Common myeloid progenitor, CD34-positive (primary cell): ENCODE measurements around the gene ISOC1. TPM values are rescaled to one million over a fixed set of nuclear protein-coding genes. Genes with fewer than 3 reads are reported as not detected.

Source experiments
- CTCF ChIA-PET: fragments of 350-600 bp; sonication (Branson Sonifier 250); formaldehyde crosslinking; loops from one replicate; lab custom pipeline; 2021; ENCODE audit warnings: antibody characterized with exemption; lab: Charles Lee
- POLR2A ChIA-PET: fragments of 350-600 bp; sonication (Branson Sonifier 250); formaldehyde crosslinking; loops from one replicate; lab custom pipeline; 2021; ENCODE audit warnings: antibody characterized with exemption; lab: Charles Lee
- DNase-seq, 3 donors: peaks; one replicate each; pipeline versions ENCODE4 v3.0.0 to v3.0.0-alpha.2; 2013
- H3K27ac ChIP-seq, 2 experiments: 1 replicate in 1 of 2; 2 replicates in 1 of 2; pipeline ENCODE4 v1.7.0; 2013; ENCODE audit warnings: inconsistent platforms in 2 of 2, low read length in 2 of 2, mild to moderate bottlenecking in 2 of 2, low read depth in 1 of 2, moderate library complexity in 1 of 2; ENCODE audit not compliant: severe bottlenecking in 2 of 2, insufficient read depth in 1 of 2, poor library complexity in 1 of 2
- H3K27me3 ChIP-seq, 5 experiments: replicated peaks in 2 of 5; 1 replicate in 3 of 5; 2 replicates in 2 of 5; pipeline versions ENCODE4 v1.6.1 to v1.7.0; 2013; ENCODE audit warnings: low read length in 4 of 5, mild to moderate bottlenecking in 2 of 5, moderate library complexity in 2 of 5, inconsistent platforms in 1 of 5; ENCODE audit not compliant: insufficient read depth in 5 of 5, control insufficient read depth in 4 of 5
- H3K36me3 ChIP-seq, 4 experiments: 1 replicate in 2 of 4; 2 replicates in 2 of 4; pipeline versions ENCODE4 v1.6.1 to v1.7.0; 2013; ENCODE audit warnings: low read length in 3 of 4, control low read depth in 1 of 4, mild to moderate bottlenecking in 1 of 4; ENCODE audit not compliant: control insufficient read depth in 4 of 4, insufficient read depth in 4 of 4
- H3K4me1 ChIP-seq, 4 experiments: 1 replicate in 3 of 4; 2 replicates in 1 of 4; pipeline versions ENCODE4 v1.6.1 to v1.7.1; 2013; ENCODE audit warnings: low read length in 3 of 4, mild to moderate bottlenecking in 3 of 4, control low read depth in 1 of 4, inconsistent platforms in 1 of 4, moderate library complexity in 1 of 4; ENCODE audit not compliant: control insufficient read depth in 4 of 4, insufficient read depth in 4 of 4; ENCODE audit errors: control extremely low read depth in 1 of 4
- H3K4me3 ChIP-seq, 7 experiments: 1 replicate in 4 of 7; 2 replicates in 3 of 7; pipeline versions ENCODE4 v1.5.1 to v1.7.0; 2013; ENCODE audit warnings: mild to moderate bottlenecking in 7 of 7, low read length in 6 of 7, moderate library complexity in 6 of 7, inconsistent platforms in 2 of 7, low read depth in 2 of 7, control low read depth in 1 of 7; ENCODE audit not compliant: insufficient read depth in 4 of 7, control insufficient read depth in 1 of 7; ENCODE audit errors: extremely low read depth in 1 of 7
- H3K9me3 ChIP-seq, 5 experiments: 1 replicate in 4 of 5; 2 replicates in 1 of 5; pipeline versions ENCODE4 v1.6.1 to v1.7.1; 2013; ENCODE audit warnings: low read length in 4 of 5, mild to moderate bottlenecking in 2 of 5, inconsistent platforms in 1 of 5, low read depth in 1 of 5, moderate library complexity in 1 of 5; ENCODE audit not compliant: control insufficient read depth in 4 of 5, insufficient read depth in 2 of 5; ENCODE audit errors: control extremely low read depth in 1 of 5
- WGBS: methylation state at CpG from one replicate; pipeline ENCODE4 v1.1.5; 2013; ENCODE audit not compliant: insufficient coverage; 5-methylcytosine and 5-hydroxymethylcytosine counted together
- polyA plus RNA-seq: library from polyadenylated mRNA; unstranded; fragments of 120-200 nt; gene quantifications from one replicate; pipeline ENCODE4 v1.2.1, GENCODE V29; 2013

ISOC1 gene
- 21.5 TPM for polyA plus RNA-seq

- peak; percentile 90 to 95 (median 95) for DNase-seq
- H3K27ac ChIP-seq: peak within 1 kb of the TSS in 1 of 2 experiments; percentile 56
- peaks cover 13 to 40% (median 28%) of the 10 kb centered on the region in 4 experiments for H3K4me1 ChIP-seq
- no peaks in the 10 kb centered on the region for H3K9me3 ChIP-seq
- H3K4me3 ChIP-seq: peak within 1 kb of the TSS; percentile 84 to 97 (median 86)
- ChIA-PET CTCF (interaction anchor here (0.8 to 6.2 kb wide), 12 partner anchors 8 to 189 kb away, joined by 3 to 33 read pairs (median 4); partner anchors contain the start of gene SLC27A6), POLR2A (interaction anchor here (0.6 kb wide), 1 partner anchor 27 kb away, joined by 4 read pairs; no protein-coding TSS in a partner anchor)
- no peaks in the 10 kb centered on the region for H3K27me3 ChIP-seq
- 1% methylated on average over 79 of the region's 87 CpGs for WGBS
- H3K36me3 ChIP-seq: no peaks in the 10 kb centered on the region
Measured at GRCh38 chr5:129094087-129094923, at the start of gene ISOC1. Gene ISOC1, plus strand, starts transcription at chr5:129094749. Its CDS starts 18 bp downstream, at chr5:129094767.

DNA sequence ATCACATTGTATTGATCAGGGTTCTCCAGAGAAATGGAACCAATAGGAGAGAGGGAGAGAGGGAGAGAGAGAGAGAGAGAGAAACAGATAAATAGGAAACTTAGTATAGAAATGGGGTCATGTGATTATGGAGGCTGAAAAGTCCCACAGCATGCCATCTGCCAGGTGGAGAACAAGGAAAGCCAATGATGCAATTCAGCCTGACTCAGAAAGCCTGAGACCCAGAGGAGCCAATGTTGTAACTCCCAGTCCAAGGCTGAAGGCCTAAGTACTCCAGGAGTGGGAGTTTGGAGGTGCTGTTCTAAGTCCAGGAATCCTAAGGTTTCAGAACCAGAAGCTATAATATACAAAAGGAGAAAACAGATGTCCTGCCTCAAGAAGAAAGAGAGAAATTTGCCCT is 48.4 kb upstream of the ISOC1 start:
- H3K36me3 ChIP-seq: no peaks in the 10 kb centered on the region
- H3K4me3 ChIP-seq: no peak overlapping the region
- no peaks in the 10 kb centered on the region for H3K4me1 ChIP-seq
- ChIA-PET CTCF (no interaction called here), POLR2A (no interaction called here)
- no peak for DNase-seq
- peaks cover 0 to 12% (median 0%) of the 10 kb centered on the region in 5 experiments for H3K9me3 ChIP-seq
- no peak overlapping the region for H3K27ac ChIP-seq
- no peaks in the 10 kb centered on the region for H3K27me3 ChIP-seq

DNA sequence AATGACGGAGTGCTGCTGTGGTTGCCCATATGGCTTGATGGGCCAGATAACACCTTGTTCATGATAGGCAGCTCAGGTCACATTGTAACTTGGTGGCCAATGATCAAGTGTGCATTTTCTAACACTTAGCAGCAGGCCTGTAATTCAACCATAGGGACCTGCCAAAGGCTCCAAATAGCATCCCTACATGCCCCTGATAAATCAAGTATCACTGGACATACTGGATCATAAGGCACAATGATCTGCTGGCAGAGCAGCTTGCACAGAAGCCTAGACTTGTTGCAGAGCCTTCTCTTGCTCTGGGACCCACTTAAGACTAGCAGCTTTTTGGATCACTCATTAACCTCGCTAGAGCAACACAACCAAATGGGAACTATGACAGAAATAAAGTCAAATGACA is 46.0 kb upstream of the ISOC1 start:
- DNase-seq: no peak
- Histone ChIP-seq H3K27ac (no peak overlapping the region), H3K27me3 (no peaks in the 10 kb centered on the region), H3K9me3 (peaks cover 0 to 10% (median 0%) of the 10 kb centered on the region in 5 experiments), H3K36me3 (no peaks in the 10 kb centered on the region), H3K4me1 (no peaks in the 10 kb centered on the region), H3K4me3 (no peak overlapping the region)
- ChIA-PET CTCF (no interaction called here), POLR2A (no interaction called here)
- no CpG with 5 or more reads among the region's 2 CpGs for WGBS

DNA sequence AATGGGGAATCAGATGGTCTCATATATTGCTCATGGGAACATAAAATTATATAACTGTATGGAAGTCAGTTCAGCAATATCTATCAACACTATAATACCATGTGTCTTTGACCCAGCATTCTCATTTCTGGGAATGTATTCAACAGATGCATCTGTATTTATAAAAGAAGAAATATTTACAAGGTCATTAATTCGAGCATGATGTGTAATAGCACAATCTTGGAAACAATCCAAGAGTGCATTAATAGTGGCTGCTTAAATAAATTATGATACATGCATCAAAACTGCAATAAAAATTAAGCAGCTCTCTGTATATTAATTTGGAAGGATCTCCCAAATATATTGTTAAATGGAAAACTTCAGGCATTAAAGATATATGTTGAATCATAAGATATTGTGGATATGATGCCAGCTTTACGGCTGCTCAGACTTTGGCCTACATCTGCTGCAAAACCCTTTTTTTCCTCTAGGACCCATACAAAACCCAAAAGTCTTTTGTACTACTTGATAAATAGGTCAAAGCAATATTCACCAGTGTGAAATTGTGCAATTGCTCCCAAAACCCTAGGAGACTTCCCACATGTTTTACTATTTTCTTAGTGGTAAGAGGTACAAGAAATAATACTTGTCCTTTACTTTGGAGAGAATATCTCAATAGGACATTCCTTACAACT is 45.3 kb upstream of the ISOC1 start:
- Histone ChIP-seq H3K9me3 (peaks cover 0 to 4% (median 0%) of the 10 kb centered on the region in 5 experiments), H3K4me1 (no peaks in the 10 kb centered on the region), H3K36me3 (no peaks in the 10 kb centered on the region), H3K27ac (no peak overlapping the region), H3K27me3 (no peaks in the 10 kb centered on the region), H3K4me3 (no peak overlapping the region)
- WGBS: 100% methylated on average over 1 of the region's 2 CpGs
- CTCF ChIA-PET: interaction anchor here (1.1 kb wide), 1 partner anchor 144 kb away, joined by 4 read pairs; no protein-coding TSS in a partner anchor
- DNase-seq: no peak
- POLR2A ChIA-PET: no interaction called here

- ChIA-PET CTCF (interaction anchor here (1.4 to 1.5 kb wide), 2 partner anchors 145 to 155 kb away, joined by 3 to 4 read pairs; no protein-coding TSS in a partner anchor), POLR2A (no interaction called here)
- 86% methylated on average over 2 of the region's 4 CpGs for WGBS
- no peaks in the 10 kb centered on the region for H3K9me3 ChIP-seq
- no peaks in the 10 kb centered on the region for H3K4me1 ChIP-seq
- no peaks in the 10 kb centered on the region for H3K27me3 ChIP-seq
- H3K4me3 ChIP-seq: no peak overlapping the region
- no peak for DNase-seq
- H3K36me3 ChIP-seq: no peaks in the 10 kb centered on the region
- H3K27ac ChIP-seq: no peak overlapping the region
Measured at GRCh38 chr5:129051283-129051682, 43.3 kb upstream of the ISOC1 start.

GRCh38 chr5:129053438-129053837 is 41.1 kb upstream of the ISOC1 start:
- DNase-seq: peak; percentile 13 to 35 (median 28)
- no peak overlapping the region for H3K4me3 ChIP-seq
- ChIA-PET CTCF (interaction anchor here (0.6 to 2.5 kb wide), 10 partner anchors 10 to 346 kb away, joined by 3 to 17 read pairs (median 4); no protein-coding TSS in a partner anchor), POLR2A (no interaction called here)
- H3K27me3 ChIP-seq: no peaks in the 10 kb centered on the region
- H3K9me3 ChIP-seq: peaks cover 0 to 4% (median 0%) of the 10 kb centered on the region in 5 experiments
- H3K4me1 ChIP-seq: no peaks in the 10 kb centered on the region
- H3K36me3 ChIP-seq: no peaks in the 10 kb centered on the region
- no peak overlapping the region for H3K27ac ChIP-seq

DNA sequence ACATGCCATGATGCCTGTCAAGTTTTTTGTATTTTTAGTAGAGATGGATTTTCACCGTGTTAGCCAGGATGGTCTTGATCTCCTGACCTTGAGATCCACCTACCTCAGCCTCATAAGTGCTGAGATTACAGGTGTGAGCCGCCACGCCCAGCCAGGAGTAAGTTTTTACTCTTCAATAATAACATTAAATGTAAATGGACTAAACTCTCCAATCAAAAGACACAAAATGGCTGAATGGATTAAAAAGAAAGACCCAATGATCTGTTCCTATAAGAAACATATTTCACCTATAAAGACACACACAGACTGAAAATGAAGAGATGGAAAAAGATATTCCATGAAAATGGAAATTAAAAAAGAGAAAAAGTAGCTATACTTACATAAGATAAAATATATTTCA is 37.2 kb upstream of the ISOC1 start:
- no peaks in the 10 kb centered on the region for H3K4me1 ChIP-seq
- POLR2A ChIA-PET: no interaction called here
- no peak overlapping the region for H3K4me3 ChIP-seq
- WGBS: no CpG with 5 or more reads among the region's 3 CpGs
- DNase-seq: no peak
- H3K9me3 ChIP-seq: peaks cover 0 to 4% (median 0%) of the 10 kb centered on the region in 5 experiments
- no peaks in the 10 kb centered on the region for H3K36me3 ChIP-seq
- CTCF ChIA-PET: no interaction called here
- H3K27ac ChIP-seq: no peak overlapping the region
- H3K27me3 ChIP-seq: no peaks in the 10 kb centered on the region
